Stimulated activated CD8-positive, alpha-beta memory T cell treated with anti-CD3 and anti-CD28 coated beads, Interleukin-7, amount 100 ng/mL, for 4 hours (primary cell): ENCODE data around the gene PTPRD.

Experiments
- DNase-seq, 2 donors: peaks; one replicate each; pipeline ENCODE4 v3.0.0-alpha.2; 2020; ENCODE audit warnings: low read depth in 2 of 2

Gene PTPRD

DNA sequence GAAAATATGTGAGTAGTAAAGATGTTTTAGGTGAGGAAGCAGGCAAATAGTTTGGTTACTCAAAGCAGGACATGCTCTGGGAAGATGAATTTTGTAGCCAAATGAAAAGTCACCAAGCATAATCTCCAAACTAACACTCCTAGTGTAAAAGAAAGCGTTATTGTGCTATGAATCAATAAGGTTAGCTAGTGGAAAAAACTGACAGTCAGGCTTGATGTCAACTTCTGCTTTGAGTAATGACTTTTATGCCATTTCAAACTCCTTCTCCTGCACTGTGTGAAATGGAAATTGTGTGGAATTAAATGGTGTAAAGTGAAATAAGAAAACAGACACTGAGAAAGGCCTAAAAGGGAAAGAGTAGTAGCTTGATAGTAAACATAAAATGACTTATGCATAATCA, 2176.0 kb downstream of the PTPRD start:
- no peak for DNase-seq

DNA sequence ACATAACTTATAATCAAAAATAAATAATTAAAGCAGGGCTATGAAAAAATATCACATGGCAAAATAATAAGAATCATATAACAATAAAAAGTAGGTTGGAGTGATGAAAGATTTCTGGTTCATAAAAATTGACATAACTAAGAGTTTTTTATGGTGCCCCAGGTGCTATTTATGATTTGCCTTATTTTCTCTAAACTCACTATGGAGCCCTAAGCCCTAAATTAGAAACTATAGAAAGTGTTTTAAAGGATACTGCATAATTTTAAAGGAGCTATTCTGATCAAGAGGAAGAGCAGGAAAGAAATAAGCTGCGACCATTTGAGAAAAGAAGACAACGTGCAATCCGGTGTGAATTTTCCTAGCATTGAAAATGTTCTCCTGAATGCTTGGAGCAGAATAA, 2178.2 kb downstream of the PTPRD start:
- DNase-seq = no peak

DNA sequence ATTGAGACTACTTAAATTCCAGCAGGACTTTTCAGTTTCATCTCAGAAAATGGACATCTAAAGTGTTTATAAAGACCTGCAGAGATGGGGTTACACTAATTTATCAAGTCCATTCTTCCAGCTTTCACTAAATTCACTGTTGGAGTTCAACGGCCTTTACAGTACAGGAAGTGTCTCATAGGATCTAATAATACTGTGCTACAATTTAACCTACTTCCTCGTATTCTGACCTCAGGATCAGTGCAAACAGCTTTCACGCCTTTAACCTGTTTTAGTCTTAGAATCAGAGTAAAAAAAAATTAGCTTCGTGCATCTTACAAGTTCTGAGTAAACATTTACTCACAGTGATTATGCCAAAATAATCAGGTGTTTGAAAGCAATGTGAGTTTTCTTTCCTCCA, 2180.6 kb downstream of the PTPRD start:
- DNase-seq = no peak

DNA sequence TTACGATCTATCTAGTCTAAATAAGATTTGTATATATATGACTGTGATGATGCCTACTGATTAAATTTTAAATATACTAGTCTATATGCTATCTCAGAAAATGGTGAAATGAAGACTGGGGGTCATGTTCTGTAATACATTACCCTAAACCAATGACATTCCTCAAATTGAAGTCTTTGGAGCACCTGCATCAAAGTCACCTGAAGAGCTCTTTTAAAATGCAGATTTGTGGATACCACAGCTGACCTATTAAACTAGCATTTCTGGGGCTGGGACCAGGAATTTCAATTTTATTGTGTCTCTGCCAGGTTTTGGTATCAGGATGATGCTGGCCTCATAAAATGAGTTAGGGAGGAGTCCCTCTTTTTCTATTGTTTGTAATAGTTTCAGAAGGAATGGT, 2181.3 kb downstream of the PTPRD start:
- DNase-seq = no peak

DNA sequence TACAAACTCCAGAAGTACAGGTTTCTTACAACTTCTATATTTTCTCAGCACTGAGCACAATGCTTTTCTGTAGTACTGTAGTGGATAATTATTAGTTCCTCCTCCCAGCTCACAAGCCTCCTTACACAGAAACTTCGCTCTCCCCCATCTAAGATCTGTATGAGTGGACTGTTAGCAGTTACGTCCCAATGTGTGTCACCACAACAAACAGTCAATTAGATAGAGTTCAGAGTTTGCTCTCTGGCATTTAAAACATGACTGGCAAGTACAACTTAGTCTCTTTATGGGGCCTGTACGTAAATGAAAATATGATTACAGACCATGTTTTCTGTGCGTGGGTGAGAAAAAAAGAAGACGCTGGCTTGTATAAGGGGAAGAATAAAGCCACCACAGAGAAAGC, 2181.9 kb downstream of the PTPRD start:
- no peak for DNase-seq

DNA sequence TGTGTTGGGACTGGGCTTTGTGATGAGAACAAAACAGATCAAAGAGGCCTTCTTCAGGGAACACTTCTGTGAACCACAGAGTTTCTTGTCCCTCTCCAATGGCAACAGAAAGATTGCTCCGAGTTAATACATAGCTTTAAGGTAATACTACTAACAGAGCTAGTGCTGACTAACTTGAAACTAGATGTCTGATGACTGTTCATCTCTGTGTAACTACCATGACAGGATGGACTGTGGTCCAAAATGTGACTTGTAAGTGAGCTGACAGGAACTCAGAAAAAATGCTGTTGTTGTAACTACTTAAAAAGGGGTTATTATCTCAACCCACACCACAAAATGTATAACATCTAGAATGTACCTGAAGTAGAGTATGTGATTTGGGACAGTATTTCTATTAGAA, 2183.0 kb downstream of the PTPRD start:
- no peak for DNase-seq

DNA sequence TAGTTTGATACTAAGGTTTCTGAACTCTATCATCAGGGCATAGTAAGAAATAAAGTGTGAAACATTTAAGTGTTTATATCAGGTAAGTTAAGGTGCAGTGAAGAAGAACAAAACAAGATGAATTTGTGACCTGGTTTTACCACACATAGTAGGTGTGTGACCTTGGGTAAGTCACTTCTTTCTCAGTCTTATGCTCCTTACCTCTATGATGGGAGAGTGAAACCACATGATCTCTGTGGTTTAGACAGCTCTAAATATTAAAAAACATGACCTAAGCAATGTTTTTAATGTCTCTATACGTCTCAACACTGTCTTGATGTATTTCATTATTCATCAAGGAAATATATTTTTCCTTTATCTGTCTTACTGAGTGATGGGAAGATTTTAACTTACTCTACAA, 2183.6 kb downstream of the PTPRD start:
- DNase-seq = no peak

DNA sequence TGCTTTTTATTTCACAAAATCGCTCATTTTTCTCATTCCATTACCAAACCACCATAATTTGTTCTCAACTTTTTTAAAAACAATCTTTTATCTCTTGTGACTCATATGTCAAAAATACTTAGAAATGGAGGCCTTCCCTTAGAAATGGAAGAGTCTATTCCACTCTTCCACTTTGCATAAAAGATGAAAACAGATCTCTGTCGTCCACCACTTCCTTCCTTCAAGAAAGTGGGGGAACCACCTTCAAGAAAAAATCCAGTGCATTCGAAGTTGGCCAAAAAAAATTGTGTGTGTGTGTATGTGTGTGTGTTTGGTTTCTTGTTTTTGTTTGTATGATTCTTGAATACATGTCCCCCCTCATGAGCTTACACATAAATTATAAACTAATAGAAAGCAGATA, 2184.4 kb downstream of the PTPRD start:
- no peak for DNase-seq

DNA sequence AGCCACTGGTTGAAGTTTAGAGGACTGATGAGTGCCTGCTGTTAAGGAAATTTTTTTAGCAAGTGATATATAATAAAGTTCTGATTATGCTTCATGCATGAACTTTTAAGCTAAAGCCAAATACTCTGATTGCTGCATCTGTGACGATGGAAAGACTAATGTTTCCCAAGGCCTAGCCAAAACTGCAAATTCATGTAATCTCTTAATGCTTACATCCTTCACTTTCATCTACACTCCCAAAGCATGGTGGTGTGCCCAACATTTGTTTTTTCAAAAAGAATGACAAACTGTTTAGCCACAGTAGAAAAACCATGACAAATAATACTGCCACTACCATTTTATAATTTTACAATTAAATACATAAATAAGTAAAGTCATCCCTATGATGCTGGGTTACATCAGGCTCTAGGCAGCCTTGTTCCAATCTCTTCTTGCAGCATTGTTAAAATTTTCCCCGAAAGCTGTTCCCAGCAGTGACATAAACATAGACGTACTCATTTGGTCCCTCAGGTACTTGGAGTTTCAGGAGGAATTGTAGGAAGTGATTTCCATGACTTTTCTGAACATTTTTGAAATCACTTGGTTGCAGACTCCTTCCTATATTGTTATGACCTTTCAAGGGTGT, 2187.9 kb downstream of the PTPRD start:
- no peak for DNase-seq

DNA sequence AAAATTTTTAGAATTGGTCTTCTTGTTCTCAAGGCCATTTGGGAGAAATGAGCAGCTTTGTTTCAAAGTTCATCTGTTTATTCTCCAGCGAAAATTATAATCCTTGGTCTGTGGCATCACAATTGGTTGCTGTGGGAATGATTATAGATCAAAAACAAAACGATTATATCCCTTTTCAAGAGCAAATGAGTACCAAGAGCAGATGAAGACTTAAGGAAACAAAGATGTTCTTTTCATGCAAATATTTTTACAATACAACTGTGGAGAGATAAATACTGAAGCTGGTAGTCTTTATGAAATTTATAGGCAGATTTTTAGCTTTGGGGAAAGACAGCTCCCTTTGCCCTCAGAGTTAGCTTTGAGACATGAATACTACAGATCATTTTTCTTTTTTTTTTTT, 2192.4 kb downstream of the PTPRD start:
- DNase-seq = no peak

DNA sequence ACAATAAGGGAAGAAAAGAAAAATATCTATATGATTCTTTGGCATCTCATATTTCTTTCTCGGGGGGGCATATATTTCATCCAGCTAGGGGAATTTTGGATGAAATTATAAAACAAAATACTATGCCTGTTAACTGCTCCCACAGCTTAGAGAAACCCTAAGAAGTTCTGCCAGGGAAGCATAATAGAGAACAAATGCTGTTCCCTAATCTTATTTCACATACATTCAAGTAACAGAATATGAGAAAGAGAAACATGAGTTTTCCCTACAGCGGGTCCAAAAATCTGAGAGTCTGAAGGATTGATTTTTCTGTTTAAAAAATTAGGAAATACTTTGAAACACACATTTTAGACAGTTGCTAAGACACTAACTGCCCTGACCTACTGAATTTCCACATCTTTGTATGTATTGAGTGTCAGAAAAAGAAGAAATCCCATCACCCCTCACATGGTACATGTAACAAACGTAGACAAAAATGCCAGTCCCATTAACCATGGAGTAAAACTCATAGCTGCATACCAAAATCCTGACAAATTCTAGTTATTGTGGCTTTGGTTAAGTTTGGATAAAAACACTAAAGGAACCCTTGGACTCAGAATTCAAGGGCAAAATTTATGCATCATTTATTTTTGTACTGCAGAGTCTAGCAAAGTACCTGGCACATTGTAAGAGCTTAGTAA, 2193.1 kb downstream of the PTPRD start:
- no peak for DNase-seq

DNA sequence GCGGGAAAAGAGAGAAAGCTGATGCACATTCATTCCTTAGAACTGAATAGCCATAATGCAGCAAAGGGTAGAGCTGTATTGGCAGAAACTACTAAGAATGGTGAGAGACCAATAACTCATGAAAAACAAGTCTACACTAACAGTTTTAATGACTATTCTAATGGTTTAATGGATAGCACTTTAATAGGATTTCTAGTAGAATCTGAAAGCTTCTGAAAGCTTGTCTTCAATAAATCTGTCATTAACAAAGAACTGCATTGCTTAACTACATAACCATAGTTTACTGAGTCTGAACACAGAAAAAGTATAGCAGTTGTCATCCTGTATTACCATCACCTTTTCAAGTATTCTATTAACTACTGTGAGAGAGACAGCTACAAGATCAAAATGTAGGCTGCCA, 2195.5 kb downstream of the PTPRD start:
- no peak for DNase-seq

DNA sequence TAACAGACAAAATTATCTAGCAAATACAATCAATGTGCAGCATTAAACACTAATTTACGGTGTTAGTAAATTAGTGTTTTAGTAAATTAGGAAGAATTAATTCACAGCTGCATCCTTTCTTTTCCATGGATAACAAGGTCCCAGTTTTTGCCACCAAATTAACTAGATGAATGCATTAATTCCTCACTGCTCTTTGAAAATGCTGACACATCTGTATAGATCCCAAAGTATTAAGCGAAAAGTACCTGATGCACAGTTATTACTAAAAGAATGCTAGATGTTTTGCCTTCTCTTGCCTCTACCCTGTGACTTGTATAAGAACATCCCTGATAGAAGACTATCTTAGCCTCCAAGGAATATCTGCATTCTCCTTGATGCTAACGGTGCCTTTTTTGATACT, 2200.5 kb downstream of the PTPRD start:
- no peak for DNase-seq

DNA sequence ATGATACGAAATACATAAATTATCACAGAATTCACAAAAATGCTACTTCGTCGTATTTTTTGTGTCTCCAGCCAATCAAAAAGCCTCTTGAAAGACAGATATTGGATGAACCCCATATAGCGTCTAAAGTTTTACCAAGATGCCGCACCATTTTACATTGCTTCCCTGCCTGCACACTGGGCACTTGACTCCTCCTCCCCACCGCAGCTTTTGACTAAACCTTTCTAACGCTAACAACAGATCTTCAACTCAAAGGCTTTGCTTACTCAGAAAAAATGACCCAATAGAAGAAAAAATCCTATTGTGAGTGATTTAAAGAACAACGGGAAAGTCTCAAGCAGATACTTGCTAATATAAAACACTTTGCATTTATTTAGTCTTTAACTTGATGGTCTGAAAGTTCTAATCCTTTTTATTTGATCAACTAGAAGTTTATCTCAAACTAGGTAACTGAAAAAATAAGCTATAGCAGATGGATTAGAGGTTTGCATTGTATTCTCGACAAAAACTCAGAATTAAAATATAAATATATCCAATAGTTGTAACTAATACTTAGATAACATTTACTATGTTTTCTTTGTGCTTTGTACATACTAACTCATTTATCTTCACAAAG, 2204.1 kb downstream of the PTPRD start:
- DNase-seq = no peak

DNA sequence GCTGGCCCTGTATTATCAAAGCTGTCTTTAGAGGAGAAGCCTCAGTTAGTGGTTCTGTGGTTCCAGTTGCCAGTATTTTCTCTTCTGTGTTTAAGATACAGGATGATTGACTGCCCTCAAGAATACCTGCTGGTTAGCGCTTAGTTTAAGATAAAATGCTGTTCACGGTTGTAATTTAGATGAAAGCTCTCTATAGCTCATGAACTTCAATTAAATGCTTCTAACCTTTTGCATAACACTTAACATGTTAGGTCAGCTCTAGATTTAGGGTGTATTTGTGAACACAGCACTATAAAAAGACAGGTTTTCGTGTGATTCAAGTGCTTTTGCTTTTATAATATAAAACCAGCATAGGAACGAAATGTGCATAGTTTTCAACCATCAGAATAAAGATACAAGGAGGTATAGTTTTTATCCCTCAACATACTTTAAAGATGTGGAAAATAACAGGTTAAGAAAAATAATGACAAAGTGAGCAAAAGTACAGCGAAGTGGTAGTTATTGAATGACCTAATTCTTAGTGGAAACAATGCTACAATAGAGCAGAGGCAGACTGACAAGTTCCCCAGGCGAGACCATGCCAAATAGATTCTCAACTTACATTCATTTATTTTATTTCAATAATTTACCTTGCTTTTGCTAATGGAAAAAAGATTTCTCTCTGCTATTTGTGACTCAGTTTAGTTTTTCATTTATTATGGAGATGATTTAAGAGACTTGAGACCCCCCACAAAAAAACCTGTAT, 2210.7 kb downstream of the PTPRD start:
- no peak for DNase-seq

DNA sequence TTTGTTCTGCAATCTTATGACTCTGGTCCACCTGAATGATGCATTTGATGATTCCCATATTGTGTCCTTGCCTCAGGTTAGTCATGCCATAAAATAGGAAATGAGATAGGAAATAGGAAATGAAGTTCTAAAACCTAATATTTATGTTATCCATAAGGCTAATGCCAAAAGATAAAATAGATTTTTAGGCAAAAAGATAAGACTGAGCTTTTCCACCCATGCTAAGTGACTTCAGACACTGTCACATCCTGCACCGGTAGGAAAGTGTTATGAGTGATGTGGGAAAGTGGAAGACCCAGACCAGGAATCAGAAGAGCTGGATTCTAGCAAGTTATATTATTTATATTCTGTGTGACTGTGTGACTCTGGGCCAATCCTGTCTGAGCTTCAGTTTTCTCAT, 2212.4 kb downstream of the PTPRD start:
- no peak for DNase-seq

DNA sequence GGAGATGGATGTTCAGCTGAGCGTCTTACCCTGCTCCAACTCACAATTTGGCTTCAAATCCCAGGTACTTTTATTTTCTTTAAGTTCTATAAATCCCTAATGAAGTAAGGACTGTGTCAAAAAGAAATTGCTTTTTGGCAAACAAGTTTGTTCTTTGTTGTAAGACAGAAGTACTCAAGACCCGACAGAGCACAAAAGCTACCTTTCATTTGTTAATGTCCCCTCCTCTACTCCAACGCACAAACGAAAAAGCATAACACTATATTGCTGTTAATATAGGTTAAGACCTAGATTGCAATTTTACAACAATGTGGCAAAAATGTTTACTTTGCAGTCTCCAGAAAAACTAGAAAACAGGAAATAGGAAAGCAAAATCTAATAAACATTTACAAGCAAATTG, 2217.8 kb downstream of the PTPRD start:
- DNase-seq = no peak

DNA sequence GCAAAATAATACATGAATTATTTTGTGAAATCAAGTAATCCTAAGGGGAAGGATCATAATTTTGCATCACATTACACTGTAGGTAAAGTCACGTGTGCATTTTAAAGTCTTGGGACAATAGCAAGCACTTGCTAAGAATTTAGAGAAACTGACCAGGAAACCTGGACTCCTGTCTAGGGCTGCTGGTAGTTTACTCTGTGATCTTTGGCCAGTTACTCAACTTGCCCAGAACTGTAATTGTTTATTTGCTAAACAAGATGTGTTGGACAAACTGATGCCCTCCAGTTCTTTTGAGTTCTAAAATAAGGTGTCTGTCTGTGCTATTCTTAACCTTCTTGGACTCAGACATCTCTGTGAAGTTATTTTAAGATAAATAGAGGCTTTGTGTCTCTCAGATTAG, 2218.5 kb downstream of the PTPRD start:
- DNase-seq = no peak

DNA sequence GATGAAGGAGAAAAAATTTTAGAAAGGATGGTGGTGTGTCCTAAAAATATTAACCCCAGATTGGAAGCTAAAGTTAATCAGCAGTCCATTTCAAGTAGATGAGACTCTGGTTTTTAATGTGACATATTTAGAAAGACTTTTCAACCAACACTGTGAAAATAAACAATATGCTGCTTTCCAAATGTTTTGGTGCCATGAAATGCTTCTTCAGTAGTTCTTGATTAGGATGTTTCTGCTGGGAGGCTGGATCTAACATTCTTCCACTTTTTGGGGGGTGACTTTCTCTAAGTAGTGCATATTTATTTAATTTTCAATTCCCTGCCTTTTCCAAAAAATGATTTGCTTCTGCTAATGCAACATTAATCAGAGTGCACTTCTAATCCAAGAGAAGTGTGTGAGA, 2219.9 kb downstream of the PTPRD start:
- no peak for DNase-seq

DNA sequence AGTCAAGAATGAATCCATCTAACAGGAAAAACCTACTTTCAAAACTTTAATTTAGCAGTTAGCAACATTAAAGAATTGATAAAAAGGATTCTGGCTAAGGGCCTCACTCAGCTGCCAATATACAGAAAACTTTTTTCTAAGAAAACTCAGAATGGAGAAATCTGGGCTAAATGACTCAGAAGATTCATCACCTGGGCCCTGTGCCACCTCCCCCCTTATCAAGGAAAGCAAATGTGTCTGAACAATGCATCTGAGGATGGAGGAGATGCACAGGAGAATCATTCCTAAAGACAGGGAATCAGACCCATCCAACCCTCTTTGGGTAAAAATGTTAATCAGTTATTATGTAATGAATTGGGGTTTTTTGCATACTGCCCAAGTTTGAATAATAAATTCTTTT, 2221.2 kb downstream of the PTPRD start:
- no peak for DNase-seq

DNA sequence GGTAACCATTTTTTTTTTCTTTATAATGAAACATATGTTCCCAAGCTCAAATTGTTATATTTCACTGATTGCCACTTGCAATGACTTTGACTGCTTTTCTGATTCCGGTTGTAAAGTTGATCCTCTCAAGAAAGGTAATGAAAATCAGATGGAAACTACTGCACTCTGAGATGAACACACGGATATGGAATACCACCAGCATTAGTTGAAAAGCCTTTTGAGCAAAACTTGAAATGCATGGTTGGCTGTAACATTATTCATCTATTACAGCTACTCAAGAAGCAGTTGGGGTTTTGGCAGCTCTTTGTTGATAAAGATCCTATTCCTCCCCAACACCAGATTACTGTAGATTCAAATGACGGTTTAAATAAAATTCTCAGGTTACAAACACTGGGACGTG, 2221.7 kb downstream of the PTPRD start:
- DNase-seq = no peak

DNA sequence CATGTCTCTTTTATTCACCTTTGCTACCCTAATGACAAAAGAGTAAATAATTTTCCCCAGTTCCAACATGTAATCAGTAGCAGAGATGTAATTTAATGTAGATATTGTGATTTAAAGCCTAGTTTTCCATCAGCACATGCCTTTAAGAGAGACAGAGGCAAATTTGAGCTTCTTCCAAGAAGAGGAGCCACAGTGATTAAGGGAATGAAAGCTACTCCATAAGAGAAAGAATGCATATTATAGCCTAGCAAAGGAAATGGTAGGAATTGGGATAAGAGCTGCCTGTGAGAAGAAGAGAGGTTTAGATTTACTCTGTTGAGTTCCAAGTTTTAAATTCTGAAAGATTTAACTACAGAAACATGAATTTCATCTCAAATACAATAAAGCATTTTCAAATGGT, 2222.2 kb downstream of the PTPRD start:
- no peak for DNase-seq

DNA sequence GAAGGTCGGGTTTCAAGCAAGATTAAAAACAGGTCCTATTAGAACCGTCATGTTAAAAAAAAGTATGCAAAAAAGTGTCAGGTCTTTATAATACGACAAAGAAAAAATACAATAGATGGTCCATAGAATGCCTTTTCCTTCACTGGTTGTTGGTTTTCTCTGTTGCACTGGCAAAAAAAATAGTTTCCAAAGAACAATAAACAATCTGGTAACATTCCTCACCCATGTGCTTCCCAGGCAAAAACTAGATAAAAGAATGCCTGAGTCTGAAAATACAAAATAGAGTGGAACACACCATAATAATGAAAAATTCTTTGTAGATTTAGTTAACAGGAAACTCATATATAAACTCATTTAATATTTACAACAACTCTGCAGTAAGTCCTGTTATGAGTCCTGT, 2223.3 kb downstream of the PTPRD start:
- no peak for DNase-seq
